Measurements from ENCODE around the gene HPS1. TPM values are rescaled to one million over a fixed set of nuclear protein-coding genes. Genes with fewer than 3 reads are reported as not detected.

The HPS1 gene
- total RNA-seq, 1 experiment from 2014 or later: 47.4 TPM

DNA sequence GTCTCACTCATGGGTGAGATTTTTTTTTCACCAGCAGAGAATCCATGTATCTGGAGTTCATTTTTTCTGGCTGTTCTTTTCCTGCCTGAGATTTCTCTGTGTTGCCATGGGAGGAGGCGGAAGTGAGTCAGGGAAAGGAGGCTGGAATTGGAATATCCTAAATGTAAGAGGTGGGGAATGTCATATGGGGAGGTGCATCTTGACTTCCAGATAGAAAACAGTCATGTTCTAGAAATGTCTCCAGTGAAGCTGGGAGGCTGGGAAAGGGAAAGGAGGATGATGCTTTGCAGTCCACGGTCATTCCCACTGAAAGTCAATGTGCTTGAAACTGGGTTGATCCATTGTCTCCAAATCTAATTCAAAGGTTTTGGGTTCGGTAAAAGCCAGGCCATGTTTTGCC is 39.7 kb upstream of the HPS1 start:
- no peak overlapping the region for H3T11ph ChIP-seq (ENCODE audit: low read length)
- H3K18ac ChIP-seq (ENCODE audit: insufficient read length, low read depth, low read length): no peak overlapping the region
- H3K56ac ChIP-seq (ENCODE audit: insufficient read length, low read depth, low read length): no peak overlapping the region
- no peaks in the 10 kb centered on the region for H3K79me1 ChIP-seq (ENCODE audit: insufficient read depth, low read depth, low read length, poor library complexity, severe bottlenecking)
- H3K14ac ChIP-seq (ENCODE audit: insufficient read depth, low read length): no peak overlapping the region
- H3K27me3 Mint-ChIP-seq (ENCODE audit: low read depth): peaks cover 3% of the 10 kb centered on the region; the same call in 1 of the 2 replicates
- H3K36me3 Mint-ChIP-seq (ENCODE audit: insufficient read depth in 1 of 3, low read depth in 3 of 3): peaks cover 0 to 9% (median 0%) of the 10 kb centered on the region in 3 experiments; a peak in 3 of 7 replicates
- H3K9me3 Mint-ChIP-seq: peaks cover 7 to 9% of the 10 kb centered on the region in 2 experiments; a peak in 4 of 5 replicates
- H2AFZ ChIP-seq (ENCODE audit: low read length): no peak overlapping the region
- H3K27me3 ChIP-seq (ENCODE audit: insufficient read depth, low read length): no peaks in the 10 kb centered on the region
- TF ChIP-seq, protein P1, sequence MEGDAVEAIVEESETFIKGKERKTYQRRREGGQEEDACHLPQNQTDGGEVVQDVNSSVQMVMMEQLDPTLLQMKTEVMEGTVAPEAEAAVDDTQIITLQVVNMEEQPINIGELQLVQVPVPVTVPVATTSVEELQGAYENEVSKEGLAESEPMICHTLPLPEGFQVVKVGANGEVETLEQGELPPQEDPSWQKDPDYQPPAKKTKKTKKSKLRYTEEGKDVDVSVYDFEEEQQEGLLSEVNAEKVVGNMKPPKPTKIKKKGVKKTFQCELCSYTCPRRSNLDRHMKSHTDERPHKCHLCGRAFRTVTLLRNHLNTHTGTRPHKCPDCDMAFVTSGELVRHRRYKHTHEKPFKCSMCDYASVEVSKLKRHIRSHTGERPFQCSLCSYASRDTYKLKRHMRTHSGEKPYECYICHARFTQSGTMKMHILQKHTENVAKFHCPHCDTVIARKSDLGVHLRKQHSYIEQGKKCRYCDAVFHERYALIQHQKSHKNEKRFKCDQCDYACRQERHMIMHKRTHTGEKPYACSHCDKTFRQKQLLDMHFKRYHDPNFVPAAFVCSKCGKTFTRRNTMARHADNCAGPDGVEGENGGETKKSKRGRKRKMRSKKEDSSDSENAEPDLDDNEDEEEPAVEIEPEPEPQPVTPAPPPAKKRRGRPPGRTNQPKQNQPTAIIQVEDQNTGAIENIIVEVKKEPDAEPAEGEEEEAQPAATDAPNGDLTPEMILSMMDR (conservative IDR thresholded peaks at IDR 0.05): no peak
- H2BK120ac ChIP-seq (ENCODE audit: low read depth, low read length, poor library complexity, severe bottlenecking): no peak overlapping the region
- H2AK5ac ChIP-seq (ENCODE audit: insufficient read length, low read length): no peak overlapping the region
- no peak overlapping the region for H3K23ac ChIP-seq (ENCODE audit: insufficient read length, low read depth, low read length)
- H2BK12ac ChIP-seq (ENCODE audit: insufficient read length, low read depth, low read length): no peak overlapping the region
- no peaks in the 10 kb centered on the region for H4K20me1 ChIP-seq (ENCODE audit: control insufficient read depth, insufficient read depth, insufficient read length)
- H3K4me3 Mint-ChIP-seq: no peak overlapping the region
- H3K27ac ChIP-seq (ENCODE audit: insufficient read length, low read depth, low read length): no peak overlapping the region
- no peak overlapping the region for H3K27ac Mint-ChIP-seq
- no CpG with 5 or more reads among the region's 3 CpGs for WGBS (ENCODE audit: extremely low coverage, insufficient read length, low lambda C conversion rate)
- no peak overlapping the region for H4K5ac ChIP-seq (ENCODE audit: insufficient read length, low read depth, low read length)
- no peak overlapping the region for H4K8ac ChIP-seq (replicated peaks; ENCODE audit: insufficient read length, low read depth, low read length)
- no peaks in the 10 kb centered on the region for H3K9me3 ChIP-seq (ENCODE audit: control insufficient read depth, low read depth, low read length)
- DNase-seq: no peak
- no peaks in the 10 kb centered on the region for H3K4me1 Mint-ChIP-seq
- H3K79me2 ChIP-seq (ENCODE audit: insufficient read depth, low read length): no peaks in the 10 kb centered on the region
- no peak overlapping the region for H3K4ac ChIP-seq (ENCODE audit: low read depth, low read length)
- no peak overlapping the region for H2BK20ac ChIP-seq (ENCODE audit: low read depth, low read length, poor library complexity, severe bottlenecking)
- no peaks in the 10 kb centered on the region for H3K23me2 ChIP-seq (ENCODE audit: insufficient read length, low read depth, low read length, poor library complexity, severe bottlenecking)
- no peak overlapping the region for H4K91ac ChIP-seq (ENCODE audit: insufficient read length, low read depth, low read length)
- H3K4me1 ChIP-seq (ENCODE audit: insufficient read depth, low read length): no peaks in the 10 kb centered on the region
- H2BK5ac ChIP-seq (ENCODE audit: insufficient read length, low read length): no peak overlapping the region
- H3K9ac ChIP-seq (ENCODE audit: extremely low read depth, insufficient read length, low read length): no peak overlapping the region
- no peak overlapping the region for H2BK15ac ChIP-seq (ENCODE audit: low read depth, low read length)
- no peak overlapping the region for H3K4me2 ChIP-seq (ENCODE audit: insufficient read depth, insufficient read length, low read length)
